IMR-90 (cell line): ENCODE data around the gene INSYN1. TPM values are rescaled to one million over a fixed set of nuclear protein-coding genes. Genes with fewer than 3 reads are reported as not detected.

Experiments used
- ATAC-seq: fragments of 200-7000 bp; cut with Tn5 transposase; 2 replicates; pipeline ENCODE4 v1.9.1; 2020; ENCODE audit warnings: low read depth, mild to moderate bottlenecking, moderate library complexity
- BruUV-seq: library from RNA; stranded (reverse); fragments of 400-500 nt; replicated peaks from 2 replicates; lab custom pipeline; 2021; lab: Mats Ljungman, UMichigan
- CTCF ChIA-PET: fragments of 300-600 bp; formaldehyde crosslinking; extraction: SDS; loops from one replicate; lab custom pipeline; 2021; ENCODE audit warnings: antibody characterized with exemption; lab: Yijun Ruan, JAX
- POLR2A ChIA-PET: fragments of 300-600 bp; sonication (Branson Sonifier 250); formaldehyde crosslinking; loops from one replicate; lab custom pipeline; 2022; ENCODE audit warnings: antibody characterized with exemption; ENCODE audit not compliant: unreplicated experiment; lab: Charles Lee
- DNase-seq: peaks from one replicate; pipeline ENCODE4 v3.0.0; 2013
- H2AFZ ChIP-seq: replicated peaks from 2 replicates; pipeline ENCODE3; 2013; ENCODE audit warnings: low read length, mild to moderate bottlenecking; ENCODE audit not compliant: poor library complexity
- H2AK5ac ChIP-seq: 2 replicates; pipeline ENCODE4 v1.6.1; 2013; ENCODE audit warnings: low read depth, low read length, inconsistent platforms
- H2AK9ac ChIP-seq: replicated peaks from 2 replicates; pipeline ENCODE3; 2013; ENCODE audit warnings: mild to moderate bottlenecking, low read depth, low read length, moderate library complexity; ENCODE audit not compliant: poor library complexity
- H2BK120ac ChIP-seq: 2 replicates; pipeline ENCODE4 v1.6.1; 2013; ENCODE audit warnings: low read depth, low read length, inconsistent platforms
- H2BK15ac ChIP-seq: 3 replicates; pipeline ENCODE4 v1.6.1; 2013; ENCODE audit warnings: low read depth, low read length, inconsistent platforms
- H2BK20ac ChIP-seq: 2 replicates; pipeline ENCODE4 v1.6.1; 2013; ENCODE audit warnings: low read depth, mild to moderate bottlenecking, inconsistent platforms, low read length, moderate library complexity
- H2BK5ac ChIP-seq: 2 replicates; pipeline ENCODE4 v1.6.1; 2013; ENCODE audit warnings: mild to moderate bottlenecking, low read depth, low read length, inconsistent platforms; ENCODE audit not compliant: poor library complexity, severe bottlenecking
- H3K14ac ChIP-seq: replicated peaks from 2 replicates; pipeline ENCODE4 v1.6.1; 2013; ENCODE audit warnings: low read depth, low read length, inconsistent platforms
- H3K18ac ChIP-seq: 2 replicates; pipeline ENCODE4 v1.6.1; 2013; ENCODE audit warnings: low read depth, low read length, control low read depth
- H3K23ac ChIP-seq: 2 replicates; pipeline ENCODE4 v1.6.1; 2013; ENCODE audit warnings: low read depth, low read length, inconsistent platforms
- H3K27ac ChIP-seq: 2 replicates; pipeline ENCODE4 v1.5.1; 2013; ENCODE audit warnings: mild to moderate bottlenecking, control low read depth, low read length; ENCODE audit not compliant: insufficient read depth
- H3K27me3 ChIP-seq: 2 replicates; pipeline ENCODE4 v1.6.1; 2013; ENCODE audit warnings: low read length; ENCODE audit not compliant: control insufficient read depth, insufficient read depth
- H3K36me3 ChIP-seq: 2 replicates; pipeline ENCODE4 v1.6.1; 2013; ENCODE audit warnings: low read length, mixed read lengths; ENCODE audit not compliant: control insufficient read depth, insufficient read depth
- H3K4ac ChIP-seq: 2 replicates; pipeline ENCODE4 v1.6.1; 2013; ENCODE audit warnings: low read depth, low read length, inconsistent platforms
- H3K4me1 ChIP-seq: 2 replicates; pipeline ENCODE4 v1.6.1; 2013; ENCODE audit warnings: low read length, mixed read lengths; ENCODE audit not compliant: control insufficient read depth, insufficient read depth
- H3K4me2 ChIP-seq: 2 replicates; pipeline ENCODE4 v1.6.1; 2013; ENCODE audit warnings: low read depth, mild to moderate bottlenecking, control low read depth, low read length, moderate library complexity
- H3K4me3 ChIP-seq: 2 replicates; pipeline ENCODE4 v1.5.1; 2013; ENCODE audit warnings: low read depth, mild to moderate bottlenecking, control low read depth, low read length, moderate library complexity; ENCODE audit not compliant: insufficient read depth
- H3K56ac ChIP-seq: 2 replicates; pipeline ENCODE4 v1.6.1; 2013; ENCODE audit warnings: low read length, inconsistent platforms; ENCODE audit not compliant: insufficient read depth; ENCODE audit errors: extremely low read depth
- H3K79me1 ChIP-seq, 2 experiments: 2 replicates each; pipeline ENCODE4 v1.6.1; 2013; ENCODE audit warnings: low read length in 2 of 2, inconsistent platforms in 1 of 2, low read depth in 1 of 2
- H3K9ac ChIP-seq: 2 replicates; pipeline ENCODE4 v1.6.1; 2013; ENCODE audit warnings: low read depth, low read length, control low read depth
- H3K9me1 ChIP-seq: 2 replicates; pipeline ENCODE4 v1.6.1; 2013; ENCODE audit warnings: low read length, inconsistent platforms; ENCODE audit not compliant: insufficient read depth
- H3K9me3 ChIP-seq: 2 replicates; pipeline ENCODE4 v1.6.1; 2013; ENCODE audit warnings: low read length; ENCODE audit not compliant: control insufficient read depth, insufficient read depth
- H4K20me1 ChIP-seq: 2 replicates; pipeline ENCODE4 v1.6.1; 2013; ENCODE audit warnings: low read length, inconsistent platforms; ENCODE audit not compliant: insufficient read depth
- H4K5ac ChIP-seq: 2 replicates; pipeline ENCODE4 v1.6.1; 2013; ENCODE audit warnings: mild to moderate bottlenecking, low read depth, low read length, control low read depth
- H4K8ac ChIP-seq, 2 experiments: 2 replicates each; pipeline ENCODE4 v1.6.1; 2013; ENCODE audit warnings: low read depth in 2 of 2, low read length in 2 of 2, control low read depth in 1 of 2, inconsistent platforms in 1 of 2
- H4K91ac ChIP-seq: 2 replicates; pipeline ENCODE4 v1.6.1; 2013; ENCODE audit warnings: low read depth, low read length, inconsistent platforms; ENCODE audit not compliant: insufficient read depth
- ELK1 ChIP-seq: fragments of 150-350 bp; IDR thresholded peaks from 2 replicates; pipeline ENCODE4 v1.6.1; 2016; ENCODE audit warnings: low read depth, mild to moderate bottlenecking, low read length, moderate library complexity, borderline replicate concordance
- POLR2A ChIP-seq: IDR thresholded peaks from 2 replicates; pipeline ENCODE4 v1.6.1; 2012; ENCODE audit warnings: mild to moderate bottlenecking, low read depth, low read length
- WGBS, 2 experiments: methylation state at CpG; one replicate each; pipeline versions ENCODE4 v1.1.5 to v1.1.7; 2013; ENCODE audit warnings: missing lambda C conversion rate in 2 of 2; ENCODE audit not compliant: insufficient read length in 1 of 2; ENCODE audit errors: extremely low coverage in 2 of 2; 5-methylcytosine and 5-hydroxymethylcytosine counted together
- dilution Hi-C: fragments of 300-500 bp; cut with HindIII; formaldehyde crosslinking; loops from one replicate; pipeline ENCODE4 v1.14.3; 2018; ENCODE audit warnings: low sequenced_read_pairs; ENCODE audit not compliant: unreplicated experiment
- in situ Hi-C: fragments of 300-500 bp; cut with MboI; formaldehyde crosslinking; loops from 3 replicates; pipeline ENCODE4 v1.14.3; 2019; ENCODE audit warnings: low sequenced_read_pairs, inconsistent platforms, mixed read lengths
- intact Hi-C: fragments of 100-400 bp; cut with micrococcal nuclease; formaldehyde crosslinking; loops from 2 replicates; pipeline ENCODE4 v1.10.0; 2022
- polyA plus RNA-seq, 3 experiments: library from polyadenylated mRNA; depleted of rRNA; stranded (reverse); fragments of >200 nt; gene quantifications; 2 replicates each; pipeline ENCODE4 v1.2.3, GENCODE V29; 2012; ENCODE audit warnings: low replicate concordance in 1 of 3
- total RNA-seq: library from RNA; depleted of rRNA; stranded (reverse); fragments of >200 nt; gene quantifications from 2 replicates; pipeline ENCODE4 v1.2.3, GENCODE V29; 2012

The INSYN1 gene
- total and polyA plus RNA-seq, 2 of the 4 experiments (the other 2 are of a cell fraction), result 0.18 to 0.34 TPM

GRCh38 chr15:73700041-73700842 is 52.9 kb downstream of the INSYN1 start (continued):
- TF ChIP-seq ELK1, result no peak

- peaks cover 28 to 85% of the 10 kb centered on the region in 2 experiments for H3K79me1 ChIP-seq
Measured at GRCh38 chr15:73699249-73700040, 53.7 kb downstream of the INSYN1 start.

More at GRCh38 chr15:73699249-73700040, 53.7 kb downstream of the INSYN1 start:
- no TSS peak for BruUV-seq
- WGBS, 2 experiments, result 95% methylated on average over 3 of the region's 14 CpGs; no CpG with 5 or more reads in 1 of the 2 experiments
- H2BK15ac ChIP-seq, result no peak overlapping the region
- in situ Hi-C loops, result loop anchor here (5.0 to 10.0 kb wide), 3 partner anchors 62 to 395 kb away; no protein-coding TSS in a partner anchor
- no peak overlapping the region for H4K8ac ChIP-seq
- intact Hi-C loops, result loop anchor here (2.0 to 5.0 kb wide), 4 partner anchors 23 to 417 kb away; no protein-coding TSS in a partner anchor
- ATAC-seq, result no peak
- H3K23ac ChIP-seq, result no peak overlapping the region
- no peak overlapping the region for H3K9ac ChIP-seq
- H3K27me3 ChIP-seq, result no peaks in the 10 kb centered on the region
- no peak overlapping the region for H3K18ac ChIP-seq
- no peak for TF ChIP-seq POLR2A
- H3K36me3 ChIP-seq, result peaks cover 20% of the 10 kb centered on the region
- DNase-seq, result no peak
- no peak overlapping the region for H2BK20ac ChIP-seq
- no peak overlapping the region for H3K14ac ChIP-seq
- H4K20me1 ChIP-seq, result peaks cover 83% of the 10 kb centered on the region
- no peak overlapping the region for H3K4ac ChIP-seq
- H3K9me3 ChIP-seq, result no peaks in the 10 kb centered on the region
- no peak overlapping the region for H2AK5ac ChIP-seq
- no peak overlapping the region for H2AK9ac ChIP-seq
- H3K56ac ChIP-seq, result no peak overlapping the region
- dilution Hi-C loops, result no loop called here
- peaks cover 14% of the 10 kb centered on the region for H3K4me1 ChIP-seq
- H4K91ac ChIP-seq, result no peak overlapping the region
- H3K27ac ChIP-seq, result no peak overlapping the region
- H3K4me2 ChIP-seq, result no peak overlapping the region
- H2AFZ ChIP-seq, result no peak overlapping the region
- H2BK120ac ChIP-seq, result no peak overlapping the region
- ChIA-PET POLR2A (no interaction called here), CTCF (interaction anchor here (0.6 to 2.1 kb wide), 13 partner anchors 8 to 92 kb away, joined by 3 to 13 read pairs (median 3); partner anchors contain the start of gene NPTN)
- no peak overlapping the region for H4K5ac ChIP-seq
- H2BK5ac ChIP-seq, result no peak overlapping the region
- H3K4me3 ChIP-seq, result no peak overlapping the region
- peaks cover 20% of the 10 kb centered on the region for H3K9me1 ChIP-seq
